HCT116 (cell line): Measurements from ENCODE around the gene ARHGAP19. TPM values are rescaled to one million over a fixed set of nuclear protein-coding genes. Genes with fewer than 3 reads are reported as not detected.

Source experiments
- ATAC-seq: fragments of 200-7000 bp; cut with Tn5 transposase; 2 replicates; pipeline ENCODE4 v1.9.1; 2020; ENCODE audit warnings: mild to moderate bottlenecking, moderate library complexity
- BruUV-seq: library from RNA; stranded (reverse); fragments of 400-500 nt; replicated peaks from 2 replicates; lab custom pipeline; 2021; lab: Mats Ljungman, UMichigan
- CTCF ChIA-PET: fragments of 300-600 bp; sonication (Branson Sonifier 250); formaldehyde crosslinking; loops from one replicate; lab custom pipeline; 2021; ENCODE audit warnings: antibody characterized with exemption; lab: Charles Lee
- POLR2A ChIA-PET: fragments of 300-600, 350-600 bp; sonication (Branson Sonifier 250); formaldehyde crosslinking; loops from one replicate; lab custom pipeline; 2021; ENCODE audit warnings: antibody characterized with exemption; lab: Charles Lee
- RAD21 ChIA-PET, 2 experiments: fragments of 300-600 bp; sonication (Branson Sonifier 250); formaldehyde crosslinking; loops; one replicate each; lab custom pipeline; 2023; ENCODE audit warnings: low total read pairs in 2 of 2; ENCODE audit not compliant: uncharacterized antibody in 2 of 2, unreplicated experiment in 2 of 2, low non-redundant PET in 1 of 2; lab: Charles Lee
- DNase-seq: peaks from one replicate; pipeline ENCODE4 v3.0.0-alpha.2; 2010; ENCODE audit warnings: low read depth, low spot score
- H2AFZ ChIP-seq: fragments of 200-600 bp; shearing (Covaris generic), sonication (generic); 2 replicates; pipeline ENCODE4 v1.6.1; 2017; ENCODE audit warnings: low read depth, mixed run types, mixed read lengths, antibody characterized with exemption, low read length; ENCODE audit not compliant: poor library complexity, severe bottlenecking
- H3K27ac ChIP-seq: 2 replicates; pipeline ENCODE4 v1.5.1; 2012; ENCODE audit warnings: low read depth, low read length
- H3K27me3 ChIP-seq: fragments of 200-600 bp; sonication (generic); 2 replicates; pipeline ENCODE4 v1.6.1; 2016; ENCODE audit warnings: mixed run types, low read length, mixed read lengths; ENCODE audit not compliant: insufficient read depth
- H3K36me3 ChIP-seq, 2 experiments: fragments of 200-500 bp in 1 of 2; fragments of 200-600 bp in 1 of 2; sonication (Bioruptor generic) in 1 of 2; sonication (generic) in 1 of 2; 2 replicates each; pipeline versions ENCODE4 v1.5.1 to v1.6.1; 2014 to 2016; ENCODE audit warnings: low read length in 2 of 2, inconsistent platforms in 1 of 2, mixed read lengths in 1 of 2, mixed run types in 1 of 2; ENCODE audit not compliant: insufficient read depth in 2 of 2, control insufficient read depth in 1 of 2
- H3K4me1 ChIP-seq, 2 experiments: fragments of 200-600 bp in 1 of 2; sonication (generic) in 1 of 2; 2 replicates each; pipeline versions ENCODE4 v1.5.1 to v1.6.1; 2012 to 2017; ENCODE audit warnings: low read length in 2 of 2, inconsistent platforms in 1 of 2, mild to moderate bottlenecking in 1 of 2, mixed read lengths in 1 of 2, mixed run types in 1 of 2, moderate library complexity in 1 of 2; ENCODE audit not compliant: insufficient read depth in 2 of 2, control insufficient read depth in 1 of 2
- H3K4me2 ChIP-seq: fragments of 200-600 bp; sonication (generic); 2 replicates; pipeline ENCODE4 v1.6.1; 2017; ENCODE audit warnings: mixed run types, low read length, mixed read lengths
- H3K4me3 ChIP-seq, 2 experiments: fragments of 200-600 bp in 1 of 2; sonication (generic) in 1 of 2; replicated peaks in 1 of 2; 2 replicates each; pipeline ENCODE4 v1.5.1; 2011 to 2016; ENCODE audit warnings: low read length in 2 of 2, control low read depth in 1 of 2, low read depth in 1 of 2, mild to moderate bottlenecking in 1 of 2, mixed read lengths in 1 of 2, mixed run types in 1 of 2
- H3K79me2 ChIP-seq: fragments of 200-600 bp; sonication (generic); 2 replicates; pipeline ENCODE4 v1.6.1; 2017; ENCODE audit warnings: mild to moderate bottlenecking, mixed run types, low read length, moderate library complexity, mixed read lengths; ENCODE audit not compliant: insufficient read depth
- H3K9ac ChIP-seq: fragments of 200-600 bp; sonication (generic); 2 replicates; pipeline ENCODE4 v1.6.1; 2016; ENCODE audit warnings: low read length, mixed read lengths
- H3K9me2 ChIP-seq: fragments of 200-600 bp; sonication (generic), shearing (Covaris generic); 2 replicates; pipeline ENCODE4 v1.6.1; 2017; ENCODE audit warnings: mixed run types, mild to moderate bottlenecking, moderate library complexity; ENCODE audit not compliant: insufficient read depth
- H3K9me3 ChIP-seq, 2 experiments: fragments of 200-500 bp in 1 of 2; fragments of 200-600 bp in 1 of 2; sonication (Bioruptor generic) in 1 of 2; sonication (generic) in 1 of 2; 2 replicates each; pipeline ENCODE4 v1.6.1; 2014 to 2017; ENCODE audit warnings: low read length in 2 of 2, mixed read lengths in 2 of 2, inconsistent platforms in 1 of 2, low read depth in 1 of 2, mild to moderate bottlenecking in 1 of 2, mixed run types in 1 of 2, moderate library complexity in 1 of 2; ENCODE audit not compliant: control insufficient read depth in 1 of 2, insufficient read depth in 1 of 2
- H4K20me1 ChIP-seq: fragments of 200-600 bp; sonication (generic), shearing (Covaris generic); 2 replicates; pipeline ENCODE4 v1.6.1; 2017; ENCODE audit warnings: mixed run types, mild to moderate bottlenecking, moderate library complexity; ENCODE audit not compliant: insufficient read depth
- ATF3 ChIP-seq: IDR thresholded peaks from 2 replicates; pipeline ENCODE4 v1.6.1; 2012
- CBX3 ChIP-seq: IDR thresholded peaks from 2 replicates; pipeline ENCODE4 v1.6.1; 2012; ENCODE audit warnings: low read depth
- CEBPB ChIP-seq: IDR thresholded peaks from 2 replicates; pipeline ENCODE4 v1.6.1; 2012; ENCODE audit warnings: low read depth
- ELF1 ChIP-seq: IDR thresholded peaks from 2 replicates; pipeline ENCODE4 v1.6.1; 2012; ENCODE audit warnings: low read depth, borderline replicate concordance
- EZH2phosphoT487 ChIP-seq: fragments of 200-600 bp; IDR thresholded peaks from 2 replicates; pipeline ENCODE4 v1.6.1; 2018; ENCODE audit warnings: antibody characterized with exemption, borderline replicate concordance
- JUND ChIP-seq: IDR thresholded peaks from 2 replicates; pipeline ENCODE4 v1.6.1; 2012
- MAX ChIP-seq: IDR thresholded peaks from 2 replicates; pipeline ENCODE4 v1.6.1; 2012
- SP1 ChIP-seq: IDR thresholded peaks from 2 replicates; pipeline ENCODE4 v1.6.1; 2012; ENCODE audit warnings: low read depth
- TCF7L2 ChIP-seq: IDR thresholded peaks from 2 replicates; pipeline ENCODE4 v1.7.0; 2011; ENCODE audit warnings: borderline replicate concordance, inconsistent platforms; ENCODE audit not compliant: insufficient read depth, insufficient read length; ENCODE audit errors: extremely low read depth
- intact Hi-C: fragments of 100-400 bp; cut with micrococcal nuclease; formaldehyde crosslinking; loops from 2 replicates; pipeline ENCODE4 v1.10.0; 2022
- total RNA-seq: library from RNA; stranded (reverse); gene quantifications from one replicate; pipeline ENCODE4 v1.2.1, GENCODE V29; 2021; ENCODE audit not compliant: unreplicated experiment

Gene ARHGAP19
- total RNA-seq, 1 experiment from 2014 or later, result 36.8 TPM

- CTCF ChIA-PET, result interaction anchor here (2.0 kb wide), 1 partner anchor 19 kb away, joined by 4 read pairs; no protein-coding TSS in a partner anchor
- 0 out of 4 replicates have a peak, but pooled peaks cover 2 to 14% of the 10 kb centered on the region in 2 experiments for H3K36me3 ChIP-seq
- intact Hi-C loops, result no loop called here
- H3K27ac ChIP-seq, result no peak overlapping the region
- no peaks in the 10 kb centered on the region for H4K20me1 ChIP-seq
- no peaks in the 10 kb centered on the region for H3K27me3 ChIP-seq
- no peak overlapping the region for H3K4me2 ChIP-seq
- H3K9me3 ChIP-seq, result no peaks in the 10 kb centered on the region
- POLR2A ChIA-PET, result no interaction called here
- no peak overlapping the region for H3K4me3 ChIP-seq
- ATAC-seq (no peak), DNase-seq (no peak)
- H3K9ac ChIP-seq, result no peak overlapping the region
- no peaks in the 10 kb centered on the region for H3K79me2 ChIP-seq
- H3K4me1 ChIP-seq, result no peaks in the 10 kb centered on the region
- RAD21 ChIA-PET, result no interaction called here
- no peaks in the 10 kb centered on the region for H3K9me2 ChIP-seq
- TF ChIP-seq MAX (no peak), ATF3 (no peak), JUND (no peak), CEBPB (no peak)
- TF ChIP-seq, all 23 proteins: peak for 0
- no peak overlapping the region for H2AFZ ChIP-seq
- no TSS peak for BruUV-seq
Measured at GRCh38 chr10:97229322-97230015, 63.0 kb downstream of the ARHGAP19 start.

- no peak for ATAC-seq
- TF ChIP-seq ELF1, result no peak
- no peak for TF ChIP-seq TCF7L2
- TF ChIP-seq MAX, result no peak
- no peak for TF ChIP-seq CBX3
- TF ChIP-seq EZH2phosphoT487, result no peak
- no peak for TF ChIP-seq SP1
- TF ChIP-seq, all 23 proteins: peak for 0
- ChIA-PET POLR2A (no interaction called here), CTCF (no interaction called here), RAD21 (interaction anchor here in 1 of 2 experiments (0.5 kb wide), 1 partner anchor 8 kb away, joined by 4 read pairs; no protein-coding TSS in a partner anchor)
- H3K27ac ChIP-seq, result no peak overlapping the region
- no peaks in the 10 kb centered on the region for H3K9me2 ChIP-seq
- H3K36me3 ChIP-seq, result 0 out of 4 replicates have a peak, but pooled peaks cover 2 to 14% of the 10 kb centered on the region in 2 experiments
- no TSS peak for BruUV-seq
- H3K9ac ChIP-seq, result no peak overlapping the region
- no peak overlapping the region for H2AFZ ChIP-seq
- H3K4me2 ChIP-seq, result no peak overlapping the region
- no peaks in the 10 kb centered on the region for H4K20me1 ChIP-seq
- no peaks in the 10 kb centered on the region for H3K79me2 ChIP-seq
- H3K4me3 ChIP-seq, result no peak overlapping the region
- no peaks in the 10 kb centered on the region for H3K4me1 ChIP-seq
- H3K27me3 ChIP-seq, result no peaks in the 10 kb centered on the region
- no peaks in the 10 kb centered on the region for H3K9me3 ChIP-seq
- intact Hi-C loops, result no loop called here
- no peak for DNase-seq
Measured at GRCh38 chr10:97228775-97229157, 63.7 kb downstream of the ARHGAP19 start.
